SK-N-SH (cell line): Measurements from ENCODE around the gene TANC1. TPM values are rescaled to one million over a fixed set of nuclear protein-coding genes. Genes with fewer than 3 reads are reported as not detected.

Experiments
- CTCF ChIA-PET: fragments of 300-600, 350-600 bp; formaldehyde crosslinking; extraction: SDS; loops from one replicate; lab custom pipeline; 2021; lab: Yijun Ruan, JAX
- POLR2A ChIA-PET: fragments of 350-600 bp; sonication (Branson Sonifier 250); formaldehyde crosslinking; extraction: SDS; loops from one replicate; lab custom pipeline; 2020; ENCODE audit warnings: antibody characterized with exemption, inconsistent platforms; lab: Yijun Ruan, JAX
- DNase-seq: peaks from one replicate; pipeline ENCODE4 v3.0.0; 2012
- H2AFZ ChIP-seq: fragments of 200-600 bp; sonication (generic); 2 replicates; pipeline ENCODE4 v1.8.1; 2016; ENCODE audit warnings: antibody characterized with exemption, mild to moderate bottlenecking, low read depth
- H3F3A ChIP-seq: fragments of 200-600 bp; sonication (generic); replicated peaks from 2 replicates; pipeline ENCODE3; 2016; ENCODE audit warnings: antibody characterized with exemption, mild to moderate bottlenecking; ENCODE audit not compliant: insufficient read depth
- H3K27ac ChIP-seq, 2 experiments: fragments of 200-500 bp in 1 of 2; fragments of 200-600 bp in 1 of 2; sonication (Bioruptor generic) in 1 of 2; sonication (generic), shearing (Covaris generic) in 1 of 2; 2 replicates each; pipeline versions ENCODE4 v1.5.1 to v1.6.1; 2014 to 2016; ENCODE audit warnings: low read depth in 2 of 2, inconsistent platforms in 1 of 2, low read length in 1 of 2, mild to moderate bottlenecking in 1 of 2, mixed read lengths in 1 of 2
- H3K27me3 ChIP-seq: fragments of 200-600 bp; sonication (generic), shearing (Covaris generic); 2 replicates; pipeline ENCODE4 v1.6.1; 2016; ENCODE audit warnings: mixed run types; ENCODE audit not compliant: insufficient read depth
- H3K36me3 ChIP-seq, 2 experiments: fragments of 200-500 bp in 1 of 2; fragments of 200-600 bp in 1 of 2; sonication (Bioruptor generic) in 1 of 2; sonication (generic) in 1 of 2; replicated peaks in 1 of 2; 2 replicates each; pipeline versions ENCODE3 to v1.5.1; 2014 to 2016; ENCODE audit warnings: low read length in 1 of 2, mild to moderate bottlenecking in 1 of 2; ENCODE audit not compliant: insufficient read depth in 2 of 2, control insufficient read depth in 1 of 2
- H3K4me1 ChIP-seq, 2 experiments: fragments of 200-500 bp in 1 of 2; fragments of 200-600 bp in 1 of 2; sonication (Bioruptor generic) in 1 of 2; sonication (generic), shearing (Covaris generic) in 1 of 2; 2 replicates each; pipeline versions ENCODE4 v1.5.1 to v1.6.1; 2014 to 2016; ENCODE audit warnings: low read depth in 1 of 2, low read length in 1 of 2, mixed run types in 1 of 2; ENCODE audit not compliant: insufficient read depth in 2 of 2, control insufficient read depth in 1 of 2
- H3K4me2 ChIP-seq: fragments of 200-600 bp; sonication (generic), shearing (Covaris generic); 2 replicates; pipeline ENCODE4 v1.6.1; 2017; ENCODE audit warnings: mixed run types
- H3K4me3 ChIP-seq, 2 experiments: fragments of 200-500 bp in 1 of 2; fragments of 200-600 bp in 1 of 2; sonication (Bioruptor generic) in 1 of 2; sonication (generic), shearing (Covaris generic) in 1 of 2; 2 replicates each; pipeline versions ENCODE4 v1.5.1 to v1.8.1; 2014 to 2016; ENCODE audit warnings: low read depth in 2 of 2, inconsistent platforms in 1 of 2, low read length in 1 of 2, mild to moderate bottlenecking in 1 of 2, mixed read lengths in 1 of 2, moderate library complexity in 1 of 2
- H3K79me2 ChIP-seq: fragments of 200-600 bp; sonication (generic); 2 replicates; pipeline ENCODE4 v1.8.1; 2017; ENCODE audit warnings: mild to moderate bottlenecking; ENCODE audit not compliant: insufficient read depth
- H3K9ac ChIP-seq: fragments of 200-600 bp; sonication (generic); 2 replicates; pipeline ENCODE4 v1.6.1; 2017; ENCODE audit warnings: mixed run types
- H3K9me2 ChIP-seq: fragments of 200-600 bp; sonication (generic); 2 replicates; pipeline ENCODE4 v1.6.1; 2017; ENCODE audit warnings: mixed run types
- H3K9me3 ChIP-seq: fragments of 200-600 bp; sonication (generic); 2 replicates; pipeline ENCODE4 v1.6.1; 2017; ENCODE audit warnings: mixed run types, mild to moderate bottlenecking, moderate library complexity
- H4K20me1 ChIP-seq: fragments of 200-600 bp; sonication (generic); 2 replicates; pipeline ENCODE4 v1.6.1; 2017; ENCODE audit warnings: mild to moderate bottlenecking, mixed run types; ENCODE audit not compliant: insufficient read depth
- CHD2 ChIP-seq: fragments of 150-350 bp; IDR thresholded peaks from 2 replicates; pipeline ENCODE4 v1.6.1; 2018; ENCODE audit warnings: low read length; ENCODE audit not compliant: partially characterized antibody
- CTCF ChIP-seq: fragments of 200-600 bp; sonication (generic); IDR thresholded peaks from 2 replicates; pipeline ENCODE4 v1.6.1; 2017; ENCODE audit warnings: antibody characterized with exemption, mild to moderate bottlenecking, moderate library complexity
- EP300 ChIP-seq, 2 experiments: IDR thresholded peaks; 2 replicates each; pipeline versions ENCODE4 v1.4.0 to v1.6.1; 2012; ENCODE audit warnings: borderline replicate concordance in 1 of 2, low read depth in 1 of 2, low read length in 1 of 2
- FOSL2 ChIP-seq: IDR thresholded peaks from 2 replicates; pipeline ENCODE4 v1.4.0; 2012; ENCODE audit warnings: low read depth, mild to moderate bottlenecking, moderate library complexity, borderline replicate concordance
- GABPA ChIP-seq: IDR thresholded peaks from 2 replicates; pipeline ENCODE4 v1.4.0; 2012; ENCODE audit warnings: low read depth, mild to moderate bottlenecking
- GATA2 ChIP-seq: sonication (generic); formaldehyde crosslinking; IDR thresholded peaks from 2 replicates; pipeline ENCODE4 v1.5.0; 2020; ENCODE audit warnings: mild to moderate bottlenecking, missing genetic modification reagents
- IRF3 ChIP-seq: fragments of 150-350 bp; IDR thresholded peaks from 2 replicates; pipeline ENCODE4 v1.6.1; 2016; ENCODE audit warnings: mild to moderate bottlenecking, low read depth, low read length
- MXI1 ChIP-seq: IDR thresholded peaks from 2 replicates; pipeline ENCODE4 v1.6.1; 2012; ENCODE audit warnings: mild to moderate bottlenecking, low read depth, low read length, improper control_type of control experiment
- NFIC ChIP-seq: IDR thresholded peaks from 2 replicates; pipeline ENCODE4 v1.4.0; 2012; ENCODE audit warnings: borderline replicate concordance
- PBX3 ChIP-seq: IDR thresholded peaks from 2 replicates; pipeline ENCODE4; 2012
- RAD21 ChIP-seq: IDR thresholded peaks from 2 replicates; pipeline ENCODE4 v1.6.1; 2012; ENCODE audit warnings: mild to moderate bottlenecking, low read length
- RCOR1 ChIP-seq: fragments of 150-350 bp; IDR thresholded peaks from 2 replicates; pipeline ENCODE4 v1.6.1; 2017; ENCODE audit warnings: antibody characterized with exemption, low read length
- RFX5 ChIP-seq: IDR thresholded peaks from 2 replicates; pipeline ENCODE4 v1.6.1; 2012; ENCODE audit warnings: mild to moderate bottlenecking, improper control_type of control experiment, low read length
- RXRA ChIP-seq: IDR thresholded peaks from 2 replicates; pipeline ENCODE4 v1.4.0; 2012; ENCODE audit warnings: low read depth, mild to moderate bottlenecking, borderline replicate concordance
- SIN3A ChIP-seq: IDR thresholded peaks from 2 replicates; pipeline ENCODE4 v1.6.1; 2012; ENCODE audit warnings: low read depth, mild to moderate bottlenecking, low read length, moderate library complexity, borderline replicate concordance
- TCF12 ChIP-seq: IDR thresholded peaks from 2 replicates; pipeline ENCODE4 v1.4.0; 2012
- YY1 ChIP-seq: IDR thresholded peaks from 2 replicates; pipeline ENCODE4 v1.4.0; 2012; ENCODE audit warnings: low read depth, mild to moderate bottlenecking
- WGBS: methylation state at CpG from one replicate; pipeline ENCODE4 v1.1.6; 2017; ENCODE audit warnings: low lambda C conversion rate; 5-methylcytosine and 5-hydroxymethylcytosine counted together
- polyA plus RNA-seq, 3 experiments: library from polyadenylated mRNA; depleted of rRNA; stranded (reverse); fragments of >200 nt; gene quantifications; 2 replicates each; pipeline ENCODE4 v1.2.3, GENCODE V29; 2012

Gene TANC1
- polyA plus RNA-seq, 1 of the 3 experiments (the other 2 are of a cell fraction): 19.2 TPM

- ChIA-PET CTCF (interaction anchor here (1.0 to 3.4 kb wide), 7 partner anchors 10 to 152 kb away, joined by 3 to 23 read pairs (median 5); no protein-coding TSS in a partner anchor), POLR2A (interaction anchor here (1.5 to 2.8 kb wide), 3 partner anchors 13 to 162 kb away, joined by 7 to 9 read pairs (median 8); no protein-coding TSS in a partner anchor)
- H2AFZ ChIP-seq: peak overlapping the region; percentile 84
- peaks cover 19% of the 10 kb centered on the region for H3F3A ChIP-seq
- H4K20me1 ChIP-seq: peaks cover 19% of the 10 kb centered on the region
- H3K36me3 ChIP-seq: no peaks in the 10 kb centered on the region
- peak; percentile 32 for DNase-seq
- TF ChIP-seq RCOR1 (no peak), RXRA (no peak), GABPA (no peak), PBX3 (no peak), IRF3 (no peak), CTCF (no peak), GATA2 (CRISPR knock-in tag) (no peak), MXI1 (no peak), RAD21 (no peak), CHD2 (no peak), EP300 (IDR thresholded peaks at IDR 0.05; ENCODE audit: borderline replicate concordance in 1 of 2, low read depth in 1 of 2, low read length in 1 of 2) (no peak), NFIC (no peak), SIN3A (no peak), FOSL2 (no peak), RFX5 (no peak), YY1 (no peak), TCF12 (no peak)
- no peaks in the 10 kb centered on the region for H3K27me3 ChIP-seq
- peak overlapping the region; percentile 91 for H3K4me2 ChIP-seq
- H3K9me2 ChIP-seq: no peaks in the 10 kb centered on the region
- peaks cover 37% of the 10 kb centered on the region for H3K79me2 ChIP-seq
- 27% methylated on average over 10 of the region's 12 CpGs for WGBS
- H3K9me3 ChIP-seq: no peaks in the 10 kb centered on the region
- peak overlapping the region; percentile 90 for H3K9ac ChIP-seq
- peak overlapping the region; percentile 97 to 99 for H3K27ac ChIP-seq
- peak overlapping the region; percentile 85 to 96 for H3K4me3 ChIP-seq
- peaks cover 11 to 40% of the 10 kb centered on the region in 2 experiments; a peak in 2 of 4 replicates for H3K4me1 ChIP-seq
Observed at GRCh38 chr2:158967114-158967730, 1.2 kb upstream of the TANC1 start.
